Measurements from ENCODE around the gene MAG.
A peak's percentile ranks its signal among the peaks of the same experiment; 100 is the strongest.

Gene MAG

GRCh38 chr19:35265126-35265899 is 26.6 kb upstream of the MAG start:
- no peak for DNase-seq

DNA sequence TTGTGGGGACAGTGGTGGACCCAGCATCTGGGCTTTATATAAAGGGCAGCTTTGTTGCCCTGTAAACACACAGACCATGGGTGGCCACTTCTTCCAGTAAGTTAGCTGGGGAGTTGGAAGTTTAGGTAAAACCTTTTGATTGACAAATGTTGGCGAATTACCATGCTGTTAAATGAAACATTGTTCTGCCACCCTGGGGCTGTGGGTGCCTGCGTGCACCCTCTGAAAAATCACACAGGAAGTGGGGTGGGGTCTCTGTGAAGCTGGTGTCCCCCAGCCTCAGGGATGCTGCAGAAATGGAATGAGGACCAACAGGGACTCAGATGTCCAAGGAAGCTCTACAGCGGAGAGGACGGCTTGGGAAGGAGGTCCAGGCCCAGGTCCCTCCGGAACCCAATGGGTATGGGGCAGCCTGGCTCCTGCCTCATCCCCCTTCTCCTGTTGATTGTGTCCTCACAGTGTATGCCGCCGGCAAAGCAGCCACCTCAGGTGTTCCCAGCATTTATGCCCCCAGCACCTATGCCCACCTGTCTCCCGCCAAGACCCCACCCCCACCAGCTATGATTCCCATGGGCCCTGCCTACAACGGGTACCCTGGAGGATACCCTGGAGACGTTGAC is 26.0 kb upstream of the MAG start:
- DNase-seq, result no peak

- DNase-seq, result no peak
These were observed 25.2 kb upstream of the MAG start for GRCh38 chr19:35266520-35267352.

DNA sequence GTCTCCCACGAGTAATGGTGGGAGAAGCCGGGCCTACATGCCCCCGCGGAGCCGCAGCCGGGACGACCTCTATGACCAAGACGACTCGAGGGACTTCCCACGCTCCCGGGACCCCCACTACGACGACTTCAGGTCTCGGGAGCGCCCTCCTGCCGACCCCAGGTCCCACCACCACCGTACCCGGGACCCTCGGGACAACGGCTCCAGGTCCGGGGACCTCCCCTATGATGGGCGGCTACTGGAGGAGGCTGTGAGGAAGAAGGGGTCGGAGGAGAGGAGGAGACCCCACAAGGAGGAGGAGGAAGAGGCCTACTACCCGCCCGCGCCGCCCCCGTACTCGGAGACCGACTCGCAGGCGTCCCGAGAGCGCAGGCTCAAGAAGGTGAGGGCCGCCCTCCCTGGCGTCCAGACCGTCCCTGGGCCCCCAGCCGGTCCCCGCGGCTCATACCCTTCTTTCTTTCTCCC is 24.6 kb upstream of the MAG start:
- no peak for DNase-seq

DNA sequence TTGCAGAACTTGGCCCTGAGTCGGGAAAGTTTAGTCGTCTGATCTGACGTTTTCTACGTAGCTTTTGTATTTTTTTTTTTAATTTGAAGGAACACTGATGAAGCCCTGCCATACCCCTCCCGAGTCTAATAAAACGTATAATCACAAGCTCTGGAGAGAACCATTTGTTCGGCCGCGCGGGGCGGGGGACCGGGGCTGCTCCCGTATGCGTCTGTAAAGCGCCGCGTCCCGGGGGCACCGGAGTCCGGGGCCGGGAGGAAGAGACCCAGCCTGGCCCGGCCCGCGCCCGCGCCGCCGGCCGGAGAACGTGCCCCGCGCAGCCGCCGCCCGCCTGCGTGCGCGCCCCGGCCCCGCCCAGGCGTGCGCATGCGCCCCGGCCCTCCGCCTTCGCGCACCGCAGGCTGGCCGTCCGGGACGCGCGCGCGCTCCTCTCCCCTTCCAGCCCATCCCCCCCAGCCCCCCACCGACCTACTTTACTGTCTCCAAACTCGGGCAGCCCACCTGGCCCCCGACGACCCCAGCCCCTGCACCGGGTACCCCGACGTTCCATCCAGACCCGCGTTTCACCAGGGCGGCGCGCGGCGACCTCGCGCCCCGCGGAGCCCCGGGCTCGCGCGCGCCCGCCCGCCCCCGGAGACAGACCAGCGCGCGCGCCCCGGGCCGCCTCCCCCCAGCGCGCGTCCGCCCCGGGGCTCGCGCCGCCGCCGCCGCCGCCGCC is 24.0 kb upstream of the MAG start:
- DNase-seq, result peak; percentile 76

DNA sequence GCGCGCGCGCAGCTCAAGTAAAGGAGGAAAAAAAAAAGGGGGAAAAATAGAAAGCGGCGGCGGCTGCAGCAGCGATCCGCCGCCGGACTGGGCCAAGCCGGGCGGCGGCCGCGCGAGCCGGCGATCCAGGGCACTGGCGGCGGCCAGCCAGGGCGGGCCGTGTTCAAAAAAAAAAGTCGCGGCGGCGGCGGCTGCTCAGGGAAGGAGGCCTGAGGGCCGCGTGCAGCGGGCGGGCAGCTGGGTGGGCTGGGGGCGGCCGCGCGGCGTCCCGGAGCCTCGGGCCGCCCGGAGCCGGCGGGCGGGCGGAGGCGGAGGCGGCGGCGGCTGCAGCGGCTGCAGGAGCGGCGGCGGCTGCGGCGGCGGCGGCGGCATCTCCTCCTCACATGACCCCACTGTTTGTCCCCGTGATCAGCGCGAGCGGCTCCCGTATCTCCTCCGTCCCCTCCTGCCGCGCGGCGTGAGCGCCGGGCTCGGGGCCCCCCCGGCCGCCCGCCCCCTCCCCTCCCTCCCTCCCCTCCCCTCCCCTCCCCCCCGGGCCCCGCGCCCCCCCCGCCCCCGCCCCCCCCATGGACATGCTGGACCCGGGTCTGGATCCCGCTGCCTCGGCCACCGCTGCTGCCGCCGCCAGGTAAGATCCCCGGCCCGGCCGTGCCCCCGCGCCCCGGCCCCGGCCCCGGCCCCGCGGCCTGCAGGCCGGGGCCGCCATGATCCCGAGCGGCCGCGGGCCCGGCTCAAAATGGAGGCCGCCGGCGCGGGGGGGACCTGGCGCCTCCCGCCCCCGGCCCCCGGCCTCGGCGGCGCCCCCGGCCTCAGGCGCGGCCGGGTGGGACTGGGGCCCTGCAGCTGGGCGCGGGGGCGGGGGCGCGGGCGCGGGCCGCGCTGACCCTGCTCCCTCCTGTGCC is 23.2 kb upstream of the MAG start, which contains the start of gene USF2:
TSS of gene USF2 (plus strand) at position 427 of the 902 bp plus-strand sequence. CDS start at position 567, 140 bp downstream.
- peak; percentile 62 for DNase-seq

- peak; percentile 69 for DNase-seq
These were observed 22.4 kb upstream of the MAG start for GRCh38 chr19:35269438-35270117.

DNA sequence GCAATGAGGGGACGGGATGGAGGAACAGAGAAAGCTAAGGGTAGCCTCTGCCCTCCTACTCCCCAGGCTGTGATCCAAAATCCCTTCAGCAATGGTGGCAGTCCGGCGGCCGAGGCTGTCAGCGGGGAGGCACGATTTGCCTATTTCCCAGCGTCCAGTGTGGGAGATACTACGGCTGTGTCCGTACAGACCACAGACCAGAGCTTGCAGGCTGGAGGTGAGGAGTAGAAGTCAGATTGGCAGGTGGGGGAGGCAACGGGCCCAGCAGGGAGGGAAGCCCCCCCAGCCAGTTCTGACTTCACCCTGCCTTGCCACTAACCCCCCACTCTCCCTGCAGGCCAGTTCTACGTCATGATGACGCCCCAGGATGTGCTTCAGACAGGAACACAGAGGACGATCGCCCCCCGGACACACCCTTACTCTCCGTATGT is 21.6 kb upstream of the MAG start:
- no peak for DNase-seq

- DNase-seq, result no peak
These were observed 20.4 kb upstream of the MAG start for GRCh38 chr19:35271546-35271945.

- peak; percentile 73 for DNase-seq
These were observed 19.7 kb upstream of the MAG start for GRCh38 chr19:35272122-35272719.

DNA sequence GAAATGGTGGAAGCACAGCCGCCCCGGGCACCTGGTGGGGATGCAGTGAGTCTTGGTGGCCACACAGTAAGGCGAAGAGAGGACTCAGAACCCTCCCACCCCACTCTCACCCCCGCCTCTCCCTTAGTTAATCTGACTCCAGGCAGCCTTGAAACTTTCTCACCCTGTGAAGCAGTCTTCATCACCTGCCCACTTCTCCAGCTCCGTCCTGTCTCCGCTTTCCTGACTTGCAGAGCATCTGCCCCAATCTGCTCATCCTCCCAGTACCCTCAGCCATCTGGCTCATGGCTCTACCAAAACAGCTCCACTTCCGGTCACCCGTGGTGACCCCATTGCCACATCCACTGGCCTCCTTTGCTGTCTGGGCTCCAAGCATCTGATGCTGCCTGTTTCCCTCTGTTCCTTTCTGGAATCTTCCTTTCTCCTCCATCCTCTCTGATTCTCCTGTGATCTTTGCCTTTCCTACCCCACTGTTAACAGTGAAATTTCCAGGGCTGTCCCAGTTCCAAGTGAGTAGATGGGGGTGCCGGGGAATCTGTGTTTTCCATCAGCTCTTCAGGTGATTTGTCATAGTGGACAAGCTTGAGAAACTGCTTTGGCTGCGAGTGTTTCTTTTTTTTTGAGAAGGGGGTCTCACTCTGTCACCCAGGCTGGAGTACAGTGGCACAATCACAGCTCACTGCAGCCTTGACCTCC is 18.9 kb upstream of the MAG start:
- no peak for DNase-seq

- no peak for DNase-seq
These were observed 18.2 kb upstream of the MAG start for GRCh38 chr19:35273686-35274259.

GRCh38 chr19:35274323-35274722 is 17.6 kb upstream of the MAG start:
- peak; percentile 23 for DNase-seq

DNA sequence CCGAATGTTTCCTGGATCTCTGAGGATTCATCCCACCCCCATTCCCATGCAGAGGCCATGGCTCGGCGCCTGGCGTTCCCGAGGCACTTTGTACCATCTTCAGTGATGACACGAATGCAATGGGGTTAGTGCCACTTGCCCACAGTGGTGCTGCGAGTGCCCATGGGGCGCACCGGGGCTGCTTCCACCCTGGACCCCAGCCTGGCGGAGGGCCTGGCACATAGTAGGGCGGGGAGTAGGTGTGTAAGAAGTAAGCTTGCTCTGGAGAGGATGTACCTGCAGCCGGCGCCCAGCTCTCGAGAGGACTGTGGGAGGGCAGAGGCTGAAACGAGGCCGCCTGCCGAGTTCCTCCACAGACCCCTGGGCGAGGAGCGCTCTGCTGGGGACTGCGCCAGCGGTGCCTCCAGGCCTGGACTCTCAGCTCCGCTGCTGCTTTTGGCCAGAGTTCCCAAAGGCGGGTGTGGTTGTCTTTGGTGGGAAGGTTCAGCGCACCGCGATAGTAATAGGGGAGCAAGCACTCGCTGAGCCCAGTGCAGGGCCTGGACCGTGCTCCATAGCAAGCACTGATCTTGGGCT is 15.2 kb upstream of the MAG start:
- DNase-seq, result no peak

GRCh38 chr19:35278578-35279284 is 13.2 kb upstream of the MAG start:
- no peak for DNase-seq

- no peak for DNase-seq
These were observed 12.6 kb upstream of the MAG start for GRCh38 chr19:35279374-35279773.

DNA sequence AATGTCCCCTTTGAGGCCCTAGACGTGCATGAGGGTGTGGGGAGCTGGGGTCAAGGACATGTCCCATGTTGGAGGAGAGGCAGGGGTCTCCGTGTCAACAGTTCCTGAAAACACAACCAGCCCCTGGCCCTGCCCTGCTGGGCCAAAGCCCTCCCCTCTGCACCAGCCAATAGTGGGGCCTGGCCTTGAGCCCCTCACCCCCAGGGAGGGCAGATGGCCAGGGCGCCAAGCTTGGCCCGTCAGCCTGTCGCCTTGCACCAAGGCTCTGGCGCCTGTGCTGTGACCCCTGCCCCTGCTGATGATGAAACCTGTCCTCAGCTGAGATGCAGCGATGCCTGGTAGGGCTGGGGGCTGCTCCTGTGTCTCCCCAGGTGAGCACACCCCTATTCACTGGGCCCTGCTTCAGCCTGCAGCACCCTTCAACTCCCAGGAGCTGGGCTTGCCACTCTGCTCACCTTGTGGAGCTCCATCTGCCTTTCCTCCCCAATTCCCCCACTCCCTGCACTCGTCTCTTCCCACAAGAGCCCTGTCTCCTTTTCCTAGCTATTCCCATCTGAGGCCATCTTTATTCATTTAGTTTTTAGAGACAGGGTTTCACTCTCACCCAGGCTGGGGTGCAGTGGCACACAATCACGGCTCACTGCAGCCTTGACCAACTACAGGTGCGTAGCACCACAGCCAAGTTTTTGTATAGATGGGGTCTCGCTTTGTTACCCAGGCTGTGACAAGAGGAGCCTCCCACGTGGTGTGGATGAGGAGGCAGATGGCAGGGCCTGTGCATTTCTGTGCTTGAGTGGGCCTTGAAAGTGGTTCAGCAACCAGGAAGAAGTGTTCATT is 11.8 kb upstream of the MAG start:
- DNase-seq, result no peak

GRCh38 chr19:35281303-35281702 is 10.7 kb upstream of the MAG start:
- DNase-seq, result no peak

Measured in inflammatory macrophage treated with lipopolysaccharide for 4 hours (primary cell).